ENCODE measurements around the gene TBXA2R. TPM values are rescaled to one million over a fixed set of nuclear protein-coding genes. Genes with fewer than 3 reads are reported as not detected.

The TBXA2R gene
- total and polyA plus RNA-seq, 2 of the 8 experiments (the other 6 are each of a cell fraction or from before 2014, with no cell fraction given) = 0.39 to 0.50 TPM

DNA sequence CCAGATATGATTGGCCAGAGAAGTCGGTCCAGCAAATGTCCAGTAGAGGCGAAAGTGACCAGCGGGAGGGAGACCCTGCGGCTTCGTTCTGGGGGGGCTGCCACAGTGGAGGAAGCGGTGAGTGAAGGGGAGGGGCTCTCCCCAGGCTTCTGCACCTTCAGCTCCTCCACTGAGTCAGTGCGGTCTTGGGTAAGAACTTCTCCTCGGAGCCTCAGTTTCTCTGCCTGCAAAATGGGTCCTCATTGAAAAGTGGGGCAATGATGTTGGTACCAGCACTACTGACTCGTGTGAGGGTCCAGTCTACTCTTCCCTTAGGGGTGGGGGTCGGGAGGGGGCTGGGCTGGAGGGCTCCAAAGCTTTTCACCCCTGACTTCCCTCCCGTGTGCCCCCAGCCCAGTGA lies 17.2 kb downstream of the TBXA2R start (continued):
- no peak for TF ChIP-seq PHF8 (conservative IDR thresholded peaks at IDR 0.05; ENCODE audit: low read depth, low read length)
- no peak for TF ChIP-seq TBP (IDR thresholded peaks at IDR 0.05; ENCODE audit: low read depth, low read length)
- TF ChIP-seq KDM5A (IDR thresholded peaks at IDR 0.05; ENCODE audit: low read length) = no peak
- TF ChIP-seq JUND (IDR thresholded peaks at IDR 0.05; ENCODE audit: low read length) = no peak
- TF ChIP-seq RBBP5 (IDR thresholded peaks at IDR 0.05; ENCODE audit: borderline replicate concordance, low read depth, low read length) = no peak
- no peak for TF ChIP-seq TAF1 (IDR thresholded peaks at IDR 0.05; ENCODE audit: low read depth, low read length)
- TF ChIP-seq, protein P1, sequence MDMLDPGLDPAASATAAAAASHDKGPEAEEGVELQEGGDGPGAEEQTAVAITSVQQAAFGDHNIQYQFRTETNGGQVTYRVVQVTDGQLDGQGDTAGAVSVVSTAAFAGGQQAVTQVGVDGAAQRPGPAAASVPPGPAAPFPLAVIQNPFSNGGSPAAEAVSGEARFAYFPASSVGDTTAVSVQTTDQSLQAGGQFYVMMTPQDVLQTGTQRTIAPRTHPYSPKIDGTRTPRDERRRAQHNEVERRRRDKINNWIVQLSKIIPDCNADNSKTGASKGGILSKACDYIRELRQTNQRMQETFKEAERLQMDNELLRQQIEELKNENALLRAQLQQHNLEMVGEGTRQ (IDR thresholded peaks at IDR 0.05; ENCODE audit: low read length) = no peak
